HUES6 (cell line): ENCODE results near the gene PXN.
"Not testable (repeated sequence)": the region's sequence is repeated elsewhere in the genome, so short reads cannot be mapped to it uniquely, and the experiment has no call there.

ENCODE experiments used
- H3K27ac ChIP-seq: 2 replicates; pipeline ENCODE4 v1.7.0; 2013; ENCODE audit warnings: low read depth, mild to moderate bottlenecking, low read length, inconsistent platforms
- H3K27me3 ChIP-seq: 2 replicates; pipeline ENCODE4 v1.6.1; 2013; ENCODE audit warnings: low read length; ENCODE audit not compliant: control insufficient read depth, insufficient read depth
- H3K36me3 ChIP-seq: 2 replicates; pipeline ENCODE4 v1.6.1; 2013; ENCODE audit warnings: low read length; ENCODE audit not compliant: control insufficient read depth, insufficient read depth
- H3K4me1 ChIP-seq: 2 replicates; pipeline ENCODE4 v1.6.1; 2013; ENCODE audit warnings: low read length; ENCODE audit not compliant: control insufficient read depth, insufficient read depth
- H3K4me3 ChIP-seq: 2 replicates; pipeline ENCODE4 v1.5.1; 2013; ENCODE audit warnings: low read depth, low read length
- H3K9ac ChIP-seq: one replicate; pipeline ENCODE4 v1.6.1; 2013; ENCODE audit warnings: mild to moderate bottlenecking, low read length
- H3K9me3 ChIP-seq: 2 replicates; pipeline ENCODE4 v1.6.1; 2013; ENCODE audit warnings: low read depth, low read length; ENCODE audit not compliant: control insufficient read depth, insufficient read depth

Gene PXN

DNA sequence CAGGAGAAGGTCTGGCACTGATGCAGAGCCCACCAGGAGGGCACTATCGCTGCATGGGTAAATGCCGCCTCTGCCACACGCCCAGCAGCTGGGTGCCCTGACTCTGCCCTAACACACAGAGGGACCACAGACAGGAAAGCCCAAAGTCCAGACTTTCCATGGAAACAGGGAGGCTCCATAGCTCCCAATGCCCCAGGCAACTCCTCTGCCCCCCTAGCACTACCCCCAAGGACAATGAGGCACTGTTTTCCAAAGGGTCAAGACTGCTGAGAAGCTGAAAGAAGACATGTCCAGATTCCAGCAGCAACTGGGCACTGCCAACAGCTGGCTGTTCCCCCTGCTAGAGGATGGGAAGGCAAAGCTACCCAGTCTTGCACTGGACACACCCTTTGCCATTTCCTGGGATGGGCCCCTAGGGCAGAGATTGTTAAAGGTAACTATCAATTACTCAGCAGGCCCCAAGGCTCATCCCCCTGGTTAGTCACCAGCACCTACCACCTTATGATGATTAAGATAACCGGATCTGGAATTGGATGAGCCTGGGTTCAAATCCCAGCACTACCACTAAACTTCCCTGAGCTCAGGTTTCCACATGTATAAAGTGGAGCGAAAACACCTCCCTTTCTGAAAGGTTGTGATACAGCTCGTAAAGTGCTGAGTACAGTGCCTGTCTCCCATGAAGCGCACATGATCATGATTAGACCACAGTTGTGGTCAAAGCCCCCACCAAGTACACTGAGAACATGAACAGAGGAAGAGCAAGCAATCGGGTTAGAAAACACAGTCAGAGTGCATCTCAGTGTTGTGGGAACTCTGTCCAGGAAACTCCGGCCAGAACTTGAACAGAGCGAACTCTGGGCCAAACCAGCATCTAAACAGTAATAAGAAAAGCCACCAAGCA is 3.3 kb downstream of the PXN start:
- Histone ChIP-seq H3K9me3 (no peaks in the 10 kb centered on the region), H3K4me3 (peak overlapping the region; percentile 81; the same call in 1 of the 2 replicates), H3K4me1 (peaks cover 61% of the 10 kb centered on the region), H3K27me3 (no peaks in the 10 kb centered on the region), H3K36me3 (peaks cover 13% of the 10 kb centered on the region; the same call in 1 of the 2 replicates), H3K27ac (no peak overlapping the region), H3K9ac (peak overlapping the region; percentile 36)

DNA sequence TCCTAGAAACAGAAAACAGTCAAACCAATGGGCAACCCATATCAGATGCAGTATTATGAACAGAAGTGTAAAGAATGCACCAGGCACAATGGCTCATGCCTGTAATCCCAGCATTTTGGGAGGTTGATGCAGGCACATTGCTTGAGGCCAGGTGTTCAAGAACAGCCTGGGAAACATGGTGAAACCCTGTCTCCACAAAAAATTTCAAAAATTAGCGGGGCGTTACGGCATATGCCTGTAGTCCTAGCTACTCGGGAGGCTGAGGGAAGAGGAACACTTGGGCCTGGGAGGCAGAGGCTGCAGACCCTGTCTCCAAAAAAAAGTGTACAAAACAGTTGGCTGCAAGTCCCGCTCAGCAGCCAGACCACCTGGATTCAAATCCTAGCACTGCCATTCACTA is 4.9 kb downstream of the PXN start:
- H3K36me3 ChIP-seq: peaks cover 13% of the 10 kb centered on the region
- no peaks in the 10 kb centered on the region for H3K9me3 ChIP-seq
- no peaks in the 10 kb centered on the region for H3K27me3 ChIP-seq
- H3K4me3 ChIP-seq: no peak overlapping the region
- peaks cover 60% of the 10 kb centered on the region for H3K4me1 ChIP-seq
- H3K27ac ChIP-seq: no peak overlapping the region
- no peak overlapping the region for H3K9ac ChIP-seq

DNA sequence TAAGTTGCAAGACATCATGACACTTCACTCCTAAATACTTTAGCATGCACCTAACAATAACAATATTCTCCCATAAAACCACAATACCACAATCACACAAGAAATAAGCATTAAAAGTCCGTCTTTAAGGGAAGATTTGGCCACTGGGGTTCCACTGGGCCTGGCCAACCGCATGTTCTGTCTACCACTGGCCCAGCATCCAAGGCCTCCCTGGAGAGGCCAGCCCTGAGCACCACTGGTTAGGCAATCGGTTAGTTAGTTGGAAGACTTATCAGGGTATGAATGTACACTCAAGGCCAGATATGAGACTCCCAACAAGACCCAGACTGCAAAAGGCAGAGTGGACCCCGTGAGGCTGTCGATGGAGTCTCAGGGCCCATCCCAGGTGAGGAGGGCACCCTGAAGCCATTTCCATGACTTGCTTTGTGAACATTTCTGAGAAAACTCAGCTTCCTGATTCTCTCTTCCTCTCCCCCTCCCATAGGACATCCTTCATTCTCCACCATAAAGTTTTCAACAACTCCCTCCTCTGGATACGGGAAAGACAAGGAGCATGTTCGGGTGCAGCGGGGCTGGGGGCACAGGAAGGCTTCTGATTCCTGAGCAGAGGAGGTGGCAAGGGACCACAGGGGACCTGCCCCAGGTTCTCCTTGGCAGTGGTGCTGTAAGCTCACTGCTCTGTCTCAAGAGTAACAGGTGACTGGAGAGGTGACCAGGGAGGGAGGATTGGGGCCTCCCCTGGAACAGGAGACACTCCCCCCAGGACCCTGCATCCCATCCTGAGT is 5.9 kb downstream of the PXN start:
- H3K9ac ChIP-seq: no peak overlapping the region
- no peak overlapping the region for H3K4me3 ChIP-seq
- H3K9me3 ChIP-seq: no peaks in the 10 kb centered on the region
- no peaks in the 10 kb centered on the region for H3K27me3 ChIP-seq
- peaks cover 64% of the 10 kb centered on the region for H3K4me1 ChIP-seq
- no peak overlapping the region for H3K27ac ChIP-seq
- peaks cover 19% of the 10 kb centered on the region for H3K36me3 ChIP-seq

DNA sequence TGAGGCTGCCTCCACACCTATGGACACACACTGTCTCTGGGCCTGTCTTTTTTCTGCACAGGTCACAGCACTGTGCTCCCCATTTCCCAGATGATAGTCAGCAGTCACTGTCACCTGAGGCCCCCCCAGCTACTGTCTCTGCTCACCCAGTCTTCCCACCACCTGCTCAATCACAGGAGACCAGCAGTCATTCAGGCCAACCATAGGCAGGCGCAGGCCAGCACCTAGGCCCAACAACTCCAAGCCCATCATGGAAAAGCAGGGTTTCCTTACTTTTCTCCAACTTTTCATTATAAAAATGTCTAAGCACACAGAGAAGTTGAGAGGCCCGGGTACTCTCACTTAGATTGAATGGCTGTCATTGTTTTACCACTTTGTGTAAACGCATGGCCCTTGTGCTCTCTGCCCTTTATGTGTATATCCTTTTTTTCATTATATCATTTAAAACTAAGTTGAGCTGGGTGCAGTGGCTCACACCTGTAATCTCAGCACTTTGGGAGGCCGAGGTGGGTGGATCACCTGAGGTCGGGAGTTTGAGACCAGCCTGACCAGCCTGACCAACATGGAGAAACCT is 7.1 kb downstream of the PXN start:
- Histone ChIP-seq H3K4me3 (no peak overlapping the region), H3K4me1 (peaks cover 54% of the 10 kb centered on the region), H3K9ac (no peak overlapping the region), H3K9me3 (no peaks in the 10 kb centered on the region), H3K36me3 (peaks cover 20% of the 10 kb centered on the region), H3K27me3 (no peaks in the 10 kb centered on the region), H3K27ac (no peak overlapping the region)

DNA sequence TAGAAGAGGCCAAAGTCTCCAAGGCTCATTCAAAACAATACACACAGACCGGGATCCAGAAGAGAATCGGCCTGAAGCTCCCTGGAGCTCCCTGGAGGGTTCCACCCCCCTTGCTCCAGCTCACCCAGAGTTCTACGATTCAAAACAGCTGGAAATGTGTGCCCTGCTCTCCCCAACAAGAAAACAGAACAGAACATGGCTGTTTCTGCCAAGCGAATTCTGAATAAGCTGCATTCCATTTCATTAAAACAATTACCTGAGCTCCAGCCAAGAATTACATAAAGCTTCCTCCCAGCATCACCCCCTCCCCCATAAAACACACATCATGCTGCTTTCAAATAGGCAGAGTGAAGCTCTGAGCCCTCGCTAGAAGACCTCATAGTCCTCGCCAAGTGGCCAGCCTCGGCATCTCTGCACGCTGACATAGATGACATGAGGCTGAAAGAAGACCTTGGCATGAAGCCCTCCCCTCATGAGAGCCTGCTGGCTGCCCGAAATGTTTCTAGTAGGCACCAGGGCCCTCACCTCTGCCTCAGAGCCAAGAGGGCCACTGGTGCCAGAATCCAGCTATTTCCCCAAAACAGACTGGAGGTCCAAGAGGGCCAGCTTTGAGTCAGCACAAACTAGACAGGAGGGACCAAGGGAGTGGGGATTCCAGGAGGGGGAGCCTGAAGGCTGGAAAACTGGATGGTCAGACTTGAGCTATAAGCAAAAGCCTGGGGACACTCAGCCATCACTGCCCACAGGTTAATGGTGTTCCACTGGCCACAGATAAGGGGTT is 8.3 kb downstream of the PXN start:
- peaks cover 45% of the 10 kb centered on the region for H3K4me1 ChIP-seq
- H3K9me3 ChIP-seq: no peaks in the 10 kb centered on the region
- peaks cover 10% of the 10 kb centered on the region for H3K36me3 ChIP-seq
- no peak overlapping the region for H3K9ac ChIP-seq
- 0 out of 2 replicates have a peak overlapping the region, but pooled peaks have one; percentile 9 for H3K27ac ChIP-seq
- peak overlapping the region; percentile 3; the same call in 1 of the 2 replicates for H3K4me3 ChIP-seq
- no peaks in the 10 kb centered on the region for H3K27me3 ChIP-seq

DNA sequence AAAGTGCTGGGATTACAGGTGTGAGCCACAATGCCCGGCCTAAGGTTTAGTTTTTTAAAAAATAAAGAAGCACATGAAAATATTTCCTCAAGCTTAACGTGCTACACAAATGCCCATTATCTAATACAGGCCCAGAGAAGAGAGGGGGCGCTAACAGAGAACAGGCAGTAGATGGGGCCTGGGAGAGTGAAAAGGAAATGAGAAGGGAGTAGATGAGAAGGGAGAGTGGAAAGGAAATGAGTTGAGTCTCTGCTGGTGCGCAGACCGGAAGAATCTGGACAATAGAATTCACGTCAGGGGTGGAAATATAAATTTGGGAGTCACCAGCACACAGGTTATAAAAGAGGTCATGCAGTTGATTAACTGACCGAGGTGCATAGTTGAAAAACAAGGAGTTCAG is 10.7 kb downstream of the PXN start:
- Histone ChIP-seq H3K9me3 (no peaks in the 10 kb centered on the region), H3K36me3 (peaks cover 15% of the 10 kb centered on the region), H3K4me3 (no peak overlapping the region), H3K27ac (no peak overlapping the region), H3K9ac (no peak overlapping the region), H3K27me3 (no peaks in the 10 kb centered on the region), H3K4me1 (peaks cover 47% of the 10 kb centered on the region)

DNA sequence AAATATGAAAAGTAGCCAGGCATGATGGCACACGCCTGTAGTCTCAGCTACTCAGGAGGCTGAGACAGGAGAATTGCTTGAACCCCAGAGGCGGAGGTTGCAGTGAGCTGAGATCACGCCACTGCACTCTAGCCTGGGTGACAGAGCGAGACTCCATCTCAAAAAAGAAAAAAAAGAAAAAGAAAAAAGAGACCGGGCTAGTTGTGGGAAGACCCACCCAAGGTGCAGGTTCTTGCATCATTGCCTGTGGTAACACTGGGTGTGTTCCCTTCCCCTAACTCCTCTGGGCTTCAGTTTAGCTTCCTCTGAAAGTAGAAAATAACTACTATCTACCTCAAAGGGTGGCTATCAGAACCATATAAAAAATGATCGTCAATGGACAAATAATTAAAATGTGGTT is 12.2 kb downstream of the PXN start:
- H3K9me3 ChIP-seq, H3K4me3 ChIP-seq, H3K27me3 ChIP-seq, H3K9ac ChIP-seq, H3K27ac ChIP-seq: not testable (repeated sequence)
- Histone ChIP-seq H3K36me3 (peaks cover 17% of the 10 kb centered on the region), H3K4me1 (peaks cover 53% of the 10 kb centered on the region)

- H3K36me3 ChIP-seq: peaks cover 17% of the 10 kb centered on the region
These were observed 13.2 kb downstream of the PXN start for GRCh38 chr12:120252071-120252906.

DNA sequence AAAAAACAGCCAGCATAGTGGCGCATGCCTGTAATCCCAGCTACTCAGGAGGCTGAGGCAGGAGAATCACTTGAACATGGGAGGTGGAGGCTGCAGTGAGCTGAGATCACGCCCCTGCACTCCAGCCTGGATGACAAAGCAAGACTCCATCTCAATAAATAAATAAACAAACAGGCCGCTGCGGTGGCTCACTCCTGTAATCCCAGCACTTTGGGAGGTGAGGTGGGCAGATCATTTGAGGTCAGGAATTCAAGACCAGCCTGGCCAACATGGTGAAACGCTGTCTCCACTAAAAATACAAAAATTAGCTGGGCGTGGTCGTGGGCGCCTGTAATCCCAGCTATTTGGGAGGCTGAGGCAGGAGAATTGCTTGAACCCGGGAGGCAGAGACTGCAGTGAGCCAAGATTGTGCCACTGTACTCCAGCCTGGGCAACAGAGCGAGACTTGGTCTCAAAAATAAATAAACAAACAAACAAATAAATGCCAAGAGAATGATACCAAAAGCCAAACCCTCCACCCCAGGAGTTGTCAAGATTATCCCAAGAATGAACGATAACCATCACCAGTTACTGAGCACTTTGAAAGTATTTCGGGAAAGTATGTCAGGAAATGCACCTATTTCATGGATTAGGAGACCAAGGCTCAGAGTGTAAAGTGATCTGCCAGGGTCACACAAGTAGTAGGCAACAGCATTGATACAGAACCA is 14.0 kb downstream of the PXN start:
- not testable (repeated sequence) for H3K9me3 ChIP-seq, H3K9ac ChIP-seq, H3K27me3 ChIP-seq, H3K27ac ChIP-seq, H3K4me3 ChIP-seq
- Histone ChIP-seq H3K36me3 (peaks cover 20% of the 10 kb centered on the region), H3K4me1 (peaks cover 50% of the 10 kb centered on the region)

More at GRCh38 chr12:120252071-120252906, 13.2 kb downstream of the PXN start:
- Histone ChIP-seq H3K27me3 (no peaks in the 10 kb centered on the region), H3K9ac (no peak overlapping the region), H3K4me1 (peaks cover 54% of the 10 kb centered on the region), H3K4me3 (no peak overlapping the region), H3K9me3 (no peaks in the 10 kb centered on the region), H3K27ac (no peak overlapping the region)
